HepG2 (cell line): ENCODE results near the gene IFIT1. TPM values are rescaled to one million over a fixed set of nuclear protein-coding genes. Genes with fewer than 3 reads are reported as not detected.

Experiments used
- ARID3A ChIP-seq: IDR thresholded peaks from 2 replicates; pipeline ENCODE4 v1.6.1; 2012; ENCODE audit warnings: low read depth, low read length, improper control_type of control experiment
- ARID5B ChIP-seq: IDR thresholded peaks from 2 replicates; pipeline ENCODE4 v1.4.0; 2020; ENCODE audit warnings: mild to moderate bottlenecking, missing genetic modification reagents
- BCL6 ChIP-seq: IDR thresholded peaks from 2 replicates; pipeline ENCODE4 v1.6.1; 2016; ENCODE audit warnings: missing genetic modification reagents, missing compliant biosample characterization
- LCORL ChIP-seq, 2 experiments: fragments of 450-650 bp in 1 of 2; sonication (generic) in 1 of 2; formaldehyde crosslinking in 1 of 2; IDR thresholded peaks; 2 replicates each; pipeline versions ENCODE4 v1.5.0 to v1.6.1; 2017 to 2020; ENCODE audit warnings: antibody characterized with exemption in 1 of 2, missing genetic modification reagents in 1 of 2
- NFYC ChIP-seq: IDR thresholded peaks from 2 replicates; pipeline ENCODE4 v1.6.1; 2016; ENCODE audit warnings: missing genetic modification reagents, missing compliant biosample characterization
- RXRB ChIP-seq: IDR thresholded peaks from 2 replicates; pipeline ENCODE4 v1.6.1; 2016; ENCODE audit warnings: borderline replicate concordance, missing genetic modification reagents, missing compliant biosample characterization
- SIN3A ChIP-seq: IDR thresholded peaks from 2 replicates; pipeline ENCODE4 v1.6.1; 2011; ENCODE audit warnings: low read depth, mild to moderate bottlenecking, control low read depth, low read length, borderline replicate concordance
- SOX13 ChIP-seq, 3 experiments: fragments of 450-650 bp in 1 of 3; sonication (generic) in 1 of 3; formaldehyde crosslinking in 1 of 3; IDR thresholded peaks in 2 of 3; conservative IDR thresholded peaks in 1 of 3; 2 replicates each; pipeline versions ENCODE4 v1.5.0 to v1.6.1; 2016 to 2020; ENCODE audit warnings: antibody characterized with exemption in 1 of 3, mild to moderate bottlenecking in 1 of 3, missing compliant biosample characterization in 1 of 3, missing genetic modification reagents in 1 of 3, moderate library complexity in 1 of 3
- ZFP36L2 ChIP-seq: sonication (generic); formaldehyde crosslinking; IDR thresholded peaks from 2 replicates; pipeline ENCODE4 v1.4.0; 2020; ENCODE audit warnings: missing genetic modification reagents
- ZNF121 ChIP-seq: sonication (generic); formaldehyde crosslinking; IDR thresholded peaks from 2 replicates; pipeline ENCODE4 v1.5.0; 2020; ENCODE audit warnings: mild to moderate bottlenecking, missing genetic modification reagents
- ZNF281 ChIP-seq: sonication (generic); formaldehyde crosslinking; IDR thresholded peaks from 2 replicates; pipeline ENCODE4 v1.4.0; 2020; ENCODE audit warnings: missing genetic modification reagents, borderline replicate concordance
- ZNF292 ChIP-seq: sonication (generic); formaldehyde crosslinking; IDR thresholded peaks from 2 replicates; pipeline ENCODE4 v1.8.1; 2022; ENCODE audit warnings: mild to moderate bottlenecking, low read depth, missing genetic modification reagents, borderline replicate concordance
- ZNF329 ChIP-seq: sonication (generic); formaldehyde crosslinking; IDR thresholded peaks from 2 replicates; pipeline ENCODE4 v1.9.0; 2021; ENCODE audit warnings: low read depth, mild to moderate bottlenecking, missing genetic modification reagents
- ZNF644 ChIP-seq: IDR thresholded peaks from 2 replicates; pipeline ENCODE4 v1.6.1; 2016; ENCODE audit warnings: low read depth
- polyA plus RNA-seq, 8 experiments: library from polyadenylated mRNA; depleted of rRNA in 3 of 8; stranded (reverse) in 7 of 8; unstranded in 1 of 8; fragments of >200 nt; fragmentation: Illumina TruSeq in 4 of 8; extraction: Trizol in 4 of 8; gene quantifications; 2 replicates each; pipeline versions ENCODE4 v1.2.1 to v1.2.3, GENCODE V29; 2011 to 2016; ENCODE audit warnings: low read depth in 4 of 8, missing spikeins in 1 of 8, mixed read lengths in 1 of 8; ENCODE audit not compliant: insufficient read depth in 1 of 8
- total RNA-seq, 5 experiments: library from RNA; depleted of rRNA; stranded (reverse); fragments of >200 nt; fragmentation: Illumina TruSeq; extraction: Trizol; gene quantifications; 2 replicates each; pipeline ENCODE4 v1.2.3, GENCODE V29; 2016; ENCODE audit warnings: low read depth in 1 of 5

The IFIT1 gene
- total and polyA plus RNA-seq, 2 of the 13 experiments (the other 11 are each of a cell fraction or from before 2014, with no cell fraction given) = 1.5 to 5.5 TPM

- peak; percentile 56; the same call in 1 of the 2 replicates for TF ChIP-seq ARID5B (CRISPR knock-in tag)
- peak; percentile 62 for TF ChIP-seq NFYC (CRISPR knock-in tag)
- peak; percentile 59; the same call in 1 of the 2 replicates for TF ChIP-seq ZNF121
- TF ChIP-seq ZNF644 (CRISPR knock-in tag) = peak; percentile 31; the same call in 1 of the 2 replicates
- peak; percentile 18; the same call in 1 of the 2 replicates for TF ChIP-seq BCL6 (CRISPR knock-in tag)
- 0 out of 2 replicates have a peak, but pooled peaks have one; percentile 6 for TF ChIP-seq ARID3A
- no peak for TF ChIP-seq LCORL (IDR thresholded peaks at IDR 0.05)
- 0 out of 2 replicates have a peak, but pooled peaks have one; percentile 46 for TF ChIP-seq LCORL (CRISPR knock-in tag; IDR thresholded peaks at IDR 0.05)
- TF ChIP-seq RXRB (CRISPR knock-in tag) = 0 out of 2 replicates have a peak, but pooled peaks have one; percentile 11
- TF ChIP-seq ZNF281 (CRISPR knock-in tag) = no peak
- no peak for TF ChIP-seq ZFP36L2
- peak; percentile 29; the same call in 1 of the 2 replicates for TF ChIP-seq ZNF292 (CRISPR knock-in tag)
- TF ChIP-seq ZNF329 (CRISPR knock-in tag) = no peak
- TF ChIP-seq SOX13 (IDR thresholded peaks at IDR 0.05) = no peak
- peak in 1 of 2 experiments; percentile 39; a peak in 2 of 4 replicates for TF ChIP-seq SOX13 (CRISPR knock-in tag; conservative IDR thresholded peaks at IDR 0.05 in 1 of 2, IDR thresholded peaks at IDR 0.05 in 1 of 2)
- TF ChIP-seq SIN3A = 0 out of 2 replicates have a peak, but pooled peaks have one; percentile 46
Observed at GRCh38 chr10:89351780-89352597, 40.4 kb upstream of the IFIT1 start (continued).
